SJSA1 (cell line): ENCODE measurements around the gene CHTF18. TPM values are rescaled to one million over a fixed set of nuclear protein-coding genes. Genes with fewer than 3 reads are reported as not detected.
"Not testable (repeated sequence)": the region's sequence is repeated elsewhere in the genome, so short reads cannot be mapped to it uniquely, and the experiment has no call there.

Source experiments
- DNase-seq, 2 experiments: peaks; one replicate each; pipeline ENCODE4 v3.0.0-alpha.2; 2015 to 2020; ENCODE audit warnings: low spot score in 2 of 2, low read depth in 1 of 2
- H3K27ac ChIP-seq: fragments of 250-450 bp; sonication (Bioruptor Pico); 2 replicates; pipeline ENCODE4 v1.5.1; 2020; ENCODE audit warnings: mild to moderate bottlenecking, moderate library complexity
- H3K27me3 ChIP-seq: fragments of 250-450 bp; sonication (Bioruptor Pico); replicated peaks from 2 replicates; pipeline ENCODE4 v1.5.1; 2020; ENCODE audit warnings: mild to moderate bottlenecking, moderate library complexity
- H3K36me3 ChIP-seq: fragments of 250-450 bp; sonication (Bioruptor Pico); 2 replicates; pipeline ENCODE4 v1.5.1; 2020; ENCODE audit warnings: mild to moderate bottlenecking
- H3K4me1 ChIP-seq: fragments of 250-450 bp; sonication (Bioruptor Pico); replicated peaks from 2 replicates; pipeline ENCODE4 v1.6.1; 2021; ENCODE audit warnings: mild to moderate bottlenecking
- H3K4me3 ChIP-seq: fragments of 250-450 bp; sonication (Bioruptor Pico); 2 replicates; pipeline ENCODE4 v1.5.1; 2020; ENCODE audit warnings: mild to moderate bottlenecking
- H3K9me3 ChIP-seq: fragments of 250-450 bp; sonication (Bioruptor Pico); replicated peaks from 2 replicates; pipeline ENCODE4 v1.5.1; 2020; ENCODE audit warnings: mild to moderate bottlenecking
- total RNA-seq: library from RNA; depleted of rRNA; stranded (reverse); fragments of >200 nt; shearing (Covaris generic); gene quantifications from 2 replicates; pipeline ENCODE4 v1.2.3, GENCODE V29; 2014

Gene CHTF18
- total RNA-seq, 1 experiment from 2014 or later, result 30.6 TPM

DNA sequence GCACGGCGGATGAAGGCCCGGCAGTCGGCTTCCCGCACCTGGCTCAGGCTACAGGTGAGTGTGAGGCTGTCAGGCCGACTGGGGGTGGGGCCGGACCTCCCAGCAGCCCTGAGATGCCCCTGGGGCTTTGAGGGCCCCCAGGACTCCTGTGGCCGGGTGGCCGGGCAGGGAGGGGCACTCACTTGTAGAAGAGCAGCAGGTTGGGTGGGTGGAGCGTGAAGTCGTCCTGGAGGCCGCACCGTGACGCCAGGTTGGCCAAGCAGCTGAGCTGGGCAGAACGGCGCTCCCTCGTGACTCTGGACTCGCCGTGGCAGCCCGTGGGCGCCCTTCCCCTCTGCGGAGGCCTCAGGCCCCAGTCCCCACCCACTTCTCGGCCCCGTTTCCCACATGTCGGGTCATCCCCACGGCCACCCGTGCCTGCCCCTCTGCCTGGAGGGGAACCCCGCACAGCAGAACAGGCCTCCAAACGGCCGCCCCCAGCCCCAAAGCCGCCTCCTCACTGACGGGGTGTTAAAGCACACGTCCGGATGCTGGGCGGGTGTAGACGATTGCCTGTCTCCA is 13.1 kb upstream of the CHTF18 start:
- Histone ChIP-seq H3K4me3 (no peak overlapping the region), H3K36me3 (no peaks in the 10 kb centered on the region), H3K27me3 (no peaks in the 10 kb centered on the region), H3K4me1 (no peaks in the 10 kb centered on the region), H3K27ac (no peak overlapping the region), H3K9me3 (no peaks in the 10 kb centered on the region)
- no peak for DNase-seq

DNA sequence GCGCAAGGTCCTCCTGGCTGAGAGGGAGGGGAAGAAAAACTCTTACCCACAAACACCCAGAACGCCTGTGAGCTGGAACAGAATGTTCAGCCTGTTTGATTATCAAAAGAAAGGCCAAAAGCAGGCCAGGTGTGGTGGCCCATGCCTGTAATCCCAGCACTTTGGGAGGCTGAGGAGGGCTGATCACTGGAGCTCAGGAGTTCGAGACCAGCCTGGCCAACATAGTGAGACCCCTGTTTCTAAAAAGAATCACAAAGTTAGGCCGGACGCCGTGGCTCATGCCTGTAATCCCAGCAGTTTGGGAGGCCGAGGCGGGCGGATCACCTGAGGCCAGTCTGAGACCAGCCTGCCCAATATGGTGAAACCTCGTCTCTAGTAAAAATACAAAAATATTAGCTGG is 12.1 kb upstream of the CHTF18 start:
- H3K4me1 ChIP-seq, H3K9me3 ChIP-seq, H3K27me3 ChIP-seq, DNase-seq, H3K4me3 ChIP-seq, H3K27ac ChIP-seq, H3K36me3 ChIP-seq: not testable (repeated sequence)

DNA sequence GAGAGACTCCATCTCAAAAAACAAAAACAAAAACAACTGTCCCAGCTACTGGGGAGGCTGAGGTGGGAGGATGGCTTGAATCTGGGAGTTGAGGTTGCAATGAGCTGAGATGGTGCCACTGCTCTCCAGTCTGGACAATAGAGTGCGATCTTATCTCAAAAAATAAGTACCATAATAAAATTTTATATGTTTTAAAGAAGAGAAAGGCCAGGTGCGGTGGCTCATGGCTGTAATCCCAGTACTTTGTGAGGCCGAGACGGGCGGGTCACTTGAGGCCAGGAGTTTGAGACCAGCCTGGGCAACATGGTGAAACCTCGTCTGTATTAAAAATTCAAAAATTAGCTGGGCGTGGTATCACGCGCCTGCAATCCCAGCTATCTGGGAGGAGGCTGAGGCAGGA is 11.6 kb upstream of the CHTF18 start:
- H3K4me3 ChIP-seq, result no peak overlapping the region
- H3K27me3 ChIP-seq, result no peaks in the 10 kb centered on the region
- no peaks in the 10 kb centered on the region for H3K4me1 ChIP-seq
- H3K27ac ChIP-seq, result no peak overlapping the region
- H3K36me3 ChIP-seq, result no peaks in the 10 kb centered on the region
- H3K9me3 ChIP-seq, result no peaks in the 10 kb centered on the region
- no peak for DNase-seq

DNA sequence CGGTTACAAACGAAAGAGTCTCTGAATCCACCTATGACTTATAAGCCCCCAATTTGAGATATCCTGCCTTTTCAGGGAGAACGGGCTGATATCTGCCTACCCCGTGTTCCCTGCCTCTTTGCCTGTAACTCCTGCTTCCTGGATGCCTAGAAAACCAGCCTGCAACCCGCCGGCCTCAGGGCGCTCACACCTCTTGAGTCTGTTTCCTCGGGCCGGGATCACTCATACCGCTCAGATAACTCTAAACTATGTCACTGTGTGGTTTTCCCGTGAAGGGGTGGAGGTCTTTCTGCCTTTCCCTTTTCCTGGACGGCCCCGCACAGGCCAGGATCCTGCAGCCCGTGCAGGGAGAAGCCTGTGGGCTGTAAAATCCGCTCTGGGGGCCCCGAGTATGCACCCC is 10.6 kb upstream of the CHTF18 start:
- Histone ChIP-seq H3K27me3 (peaks cover 8% of the 10 kb centered on the region; the same call in 1 of the 2 replicates), H3K4me1 (no peaks in the 10 kb centered on the region), H3K9me3 (no peaks in the 10 kb centered on the region), H3K4me3 (no peak overlapping the region), H3K27ac (no peak overlapping the region), H3K36me3 (no peaks in the 10 kb centered on the region)
- no peak for DNase-seq

- no peaks in the 10 kb centered on the region for H3K36me3 ChIP-seq
- no peak for DNase-seq
- no peak overlapping the region for H3K4me3 ChIP-seq
- H3K9me3 ChIP-seq, result no peaks in the 10 kb centered on the region
- no peak overlapping the region for H3K27ac ChIP-seq
- H3K4me1 ChIP-seq, result no peaks in the 10 kb centered on the region
- H3K27me3 ChIP-seq, result peaks cover 14% of the 10 kb centered on the region; the same call in 1 of the 2 replicates
These were observed 10.0 kb upstream of the CHTF18 start for GRCh38 chr16:778447-778846.

GRCh38 chr16:778909-779527 is 9.4 kb upstream of the CHTF18 start:
- Histone ChIP-seq H3K27me3 (peaks cover 15% of the 10 kb centered on the region; the same call in 1 of the 2 replicates), H3K4me3 (no peak overlapping the region), H3K9me3 (no peaks in the 10 kb centered on the region), H3K27ac (no peak overlapping the region), H3K4me1 (no peaks in the 10 kb centered on the region), H3K36me3 (no peaks in the 10 kb centered on the region)
- no peak for DNase-seq

DNA sequence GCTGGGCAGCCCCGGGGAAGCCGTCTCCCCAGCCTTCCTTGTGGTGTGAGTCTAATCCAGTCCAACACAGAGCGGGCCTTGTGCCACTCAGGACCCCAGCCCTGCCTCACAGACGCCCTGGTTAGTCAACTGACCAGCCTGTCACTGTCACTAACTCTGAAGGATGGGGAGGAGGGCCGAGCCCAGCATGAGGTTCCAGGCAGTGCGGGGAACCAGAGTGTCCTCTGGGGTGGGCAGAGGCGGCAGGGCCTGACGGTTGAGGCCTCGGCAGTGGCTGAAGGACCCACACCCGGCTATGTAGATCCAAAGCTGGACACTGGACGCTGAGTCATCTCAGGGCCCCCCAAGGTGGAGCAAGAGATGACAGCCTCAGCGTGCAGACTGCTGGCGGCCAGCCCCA is 8.9 kb upstream of the CHTF18 start:
- no peaks in the 10 kb centered on the region; the same call in 1 of the 2 replicates for H3K36me3 ChIP-seq
- H3K4me1 ChIP-seq, result no peaks in the 10 kb centered on the region
- H3K27ac ChIP-seq, result no peak overlapping the region
- DNase-seq, result no peak
- H3K9me3 ChIP-seq, result no peaks in the 10 kb centered on the region
- peaks cover 15% of the 10 kb centered on the region; the same call in 1 of the 2 replicates for H3K27me3 ChIP-seq
- no peak overlapping the region for H3K4me3 ChIP-seq

GRCh38 chr16:780296-780695 is 8.1 kb upstream of the CHTF18 start:
- Histone ChIP-seq H3K4me3 (no peak overlapping the region), H3K27ac (no peak overlapping the region), H3K27me3 (peaks cover 15% of the 10 kb centered on the region; the same call in 1 of the 2 replicates), H3K36me3 (peaks cover 7% of the 10 kb centered on the region), H3K4me1 (no peaks in the 10 kb centered on the region), H3K9me3 (no peaks in the 10 kb centered on the region)
- no peak for DNase-seq

- peaks cover 19% of the 10 kb centered on the region for H3K36me3 ChIP-seq
- no peak overlapping the region for H3K27ac ChIP-seq
- H3K9me3 ChIP-seq, result no peaks in the 10 kb centered on the region
- H3K27me3 ChIP-seq, result peaks cover 15% of the 10 kb centered on the region; the same call in 1 of the 2 replicates
- H3K4me1 ChIP-seq, result no peaks in the 10 kb centered on the region
- no peak for DNase-seq
- no peak overlapping the region for H3K4me3 ChIP-seq
These were observed 6.9 kb upstream of the CHTF18 start for GRCh38 chr16:781346-782010.

DNA sequence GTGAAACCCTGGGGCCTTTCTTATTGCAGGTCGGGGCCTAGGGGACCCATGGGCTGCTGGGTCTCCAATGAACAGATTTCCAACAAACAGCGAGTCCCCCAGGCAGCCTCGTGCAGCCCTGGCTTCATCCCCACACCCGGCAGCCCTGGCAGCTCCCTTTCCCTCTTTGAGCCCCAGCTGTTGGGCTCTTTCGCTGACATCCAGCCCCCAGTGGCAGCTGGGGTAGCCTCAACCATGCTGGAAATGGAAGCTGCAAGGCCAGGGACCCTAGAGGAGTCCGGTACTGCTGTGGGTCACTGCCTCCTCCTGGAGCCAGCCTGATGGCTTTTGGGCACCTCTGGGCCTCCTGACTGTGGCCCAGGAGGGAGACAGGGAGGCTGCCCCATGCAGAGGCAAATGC is 6.2 kb upstream of the CHTF18 start:
- Histone ChIP-seq H3K4me1 (peaks cover 5% of the 10 kb centered on the region), H3K36me3 (peaks cover 27% of the 10 kb centered on the region), H3K9me3 (no peaks in the 10 kb centered on the region), H3K27me3 (peaks cover 15% of the 10 kb centered on the region; the same call in 1 of the 2 replicates), H3K4me3 (no peak overlapping the region), H3K27ac (no peak overlapping the region)
- DNase-seq, result no peak

DNA sequence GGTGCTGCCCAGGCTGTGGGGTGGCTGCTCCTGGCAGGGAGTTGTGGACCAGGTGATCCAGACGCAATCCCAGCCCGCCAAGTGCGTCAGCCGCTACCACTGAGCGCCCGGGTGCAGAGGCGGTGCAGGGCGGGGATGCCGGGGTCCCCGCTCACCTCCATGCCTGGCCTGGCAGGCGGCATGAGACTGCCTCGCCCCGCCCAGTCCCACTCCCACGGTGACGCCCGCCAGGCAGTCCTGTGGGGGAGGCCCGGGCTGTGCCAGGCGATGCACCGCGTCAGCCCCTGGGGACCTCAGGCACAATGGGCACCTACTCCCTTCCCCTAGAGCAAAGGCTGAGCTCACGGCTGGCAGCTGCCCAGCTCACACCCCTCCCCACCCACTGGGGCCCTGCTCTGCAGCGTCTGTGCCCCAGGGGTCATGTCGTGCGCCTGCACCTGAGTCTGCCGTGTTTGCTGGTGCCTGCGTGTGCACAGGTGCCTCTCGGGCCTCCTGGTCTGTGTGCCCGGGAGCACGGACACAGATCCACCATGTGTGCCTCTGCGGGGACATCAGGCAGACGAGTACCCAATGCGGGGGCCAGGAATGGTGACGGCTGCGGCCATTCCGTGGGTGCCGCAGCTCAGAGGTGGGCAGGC is 5.5 kb upstream of the CHTF18 start:
- Histone ChIP-seq H3K27me3 (peaks cover 15% of the 10 kb centered on the region; the same call in 1 of the 2 replicates), H3K27ac (no peak overlapping the region), H3K36me3 (peaks cover 31% of the 10 kb centered on the region), H3K9me3 (no peaks in the 10 kb centered on the region), H3K4me3 (no peak overlapping the region), H3K4me1 (peaks cover 11% of the 10 kb centered on the region)
- DNase-seq, result no peak

DNA sequence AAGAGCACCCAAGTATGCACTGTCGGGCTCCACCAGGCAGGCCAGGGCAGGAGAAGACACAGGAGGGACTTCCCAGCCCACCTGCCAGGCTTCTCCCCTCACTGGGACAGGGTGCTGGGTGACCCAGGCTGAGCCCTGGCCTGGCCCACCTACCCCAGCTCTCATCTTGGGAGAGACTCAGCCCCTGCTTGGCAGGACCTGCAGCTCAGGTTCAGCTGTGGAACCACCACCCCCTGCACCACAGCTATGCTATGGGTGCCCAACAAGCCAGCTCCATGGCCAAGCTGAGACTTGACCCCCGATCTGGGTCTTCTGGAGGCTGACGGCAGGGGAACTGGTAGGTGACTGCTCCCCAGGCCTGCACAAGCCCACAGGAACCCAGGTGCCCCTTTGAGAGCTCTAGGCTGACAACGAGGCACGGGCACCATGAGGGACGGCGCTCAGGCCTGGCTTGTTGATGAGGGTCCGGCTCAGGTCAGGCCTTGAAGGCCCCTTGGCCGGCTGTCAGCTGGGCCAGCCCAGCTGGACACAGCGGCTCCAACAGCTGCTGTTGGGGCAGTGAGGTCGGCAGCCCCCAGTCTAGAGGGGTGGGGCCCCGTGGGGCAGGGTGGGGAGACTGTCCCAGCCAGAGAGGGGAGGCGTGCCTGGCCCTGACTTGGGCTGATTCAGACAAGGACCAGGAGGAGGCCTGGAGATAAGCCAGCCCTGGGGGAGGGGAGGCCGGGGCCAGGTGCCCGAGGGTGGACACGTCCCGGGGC is 4.8 kb upstream of the CHTF18 start:
- Histone ChIP-seq H3K27me3 (peaks cover 15% of the 10 kb centered on the region; the same call in 1 of the 2 replicates), H3K36me3 (peaks cover 35% of the 10 kb centered on the region), H3K27ac (no peak overlapping the region), H3K4me1 (peaks cover 14% of the 10 kb centered on the region), H3K4me3 (no peak overlapping the region), H3K9me3 (peaks cover 1% of the 10 kb centered on the region)
- no peak for DNase-seq

DNA sequence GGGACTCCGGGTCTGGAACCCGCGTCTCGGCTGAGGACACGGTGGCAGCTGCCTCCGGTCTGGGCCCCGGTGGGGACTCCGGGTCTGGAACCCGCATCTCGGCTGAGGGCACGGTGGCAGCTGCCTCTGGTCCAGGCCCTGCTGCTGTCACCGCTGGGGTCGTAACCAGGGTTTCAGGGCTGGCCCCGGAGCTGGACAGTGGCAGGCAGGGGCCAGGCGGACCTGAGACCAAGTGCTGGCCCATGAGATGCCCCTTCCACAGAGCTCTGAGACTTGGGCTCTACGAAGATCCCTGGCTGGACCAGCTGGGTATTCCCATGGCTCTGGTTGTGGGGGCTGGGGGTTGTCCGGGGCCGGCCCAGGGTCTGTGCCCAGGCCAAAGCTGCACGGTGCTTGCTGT is 4.0 kb upstream of the CHTF18 start:
- no peak overlapping the region for H3K27ac ChIP-seq
- DNase-seq, result no peak
- H3K9me3 ChIP-seq, result peaks cover 5% of the 10 kb centered on the region
- H3K36me3 ChIP-seq, result peaks cover 44% of the 10 kb centered on the region
- no peak overlapping the region for H3K4me3 ChIP-seq
- H3K4me1 ChIP-seq, result peaks cover 23% of the 10 kb centered on the region
- H3K27me3 ChIP-seq, result peaks cover 15% of the 10 kb centered on the region; the same call in 1 of the 2 replicates
